M059J (cell line): ENCODE data around the gene PRPF19. TPM values are rescaled to one million over a fixed set of nuclear protein-coding genes. Genes with fewer than 3 reads are reported as not detected.

Source experiments
- DNase-seq: peaks from one replicate; pipeline ENCODE4 v3.0.0-alpha.2; 2012; ENCODE audit warnings: low read depth
- total RNA-seq: library from RNA; depleted of rRNA; stranded (reverse); fragments of >200 nt; shearing (Covaris generic); gene quantifications from 2 replicates; pipeline ENCODE4 v1.2.3, GENCODE V29; 2014; rRNA removed

Gene PRPF19
- total RNA-seq = 117 and 122 TPM in 2 replicates

- peak; percentile 97 for DNase-seq
Observed at GRCh38 chr11:60906132-60906972, at the start of gene PRPF19. PRPF19 (minus strand) TSS chr11:60906585; CDS start chr11:60906382, 203 bp downstream.

GRCh38 chr11:60955571-60955970, 49.2 kb upstream of the PRPF19 start:
- DNase-seq = no peak

GRCh38 chr11:60954421-60954820, 48.0 kb upstream of the PRPF19 start:
- DNase-seq = no peak

DNA sequence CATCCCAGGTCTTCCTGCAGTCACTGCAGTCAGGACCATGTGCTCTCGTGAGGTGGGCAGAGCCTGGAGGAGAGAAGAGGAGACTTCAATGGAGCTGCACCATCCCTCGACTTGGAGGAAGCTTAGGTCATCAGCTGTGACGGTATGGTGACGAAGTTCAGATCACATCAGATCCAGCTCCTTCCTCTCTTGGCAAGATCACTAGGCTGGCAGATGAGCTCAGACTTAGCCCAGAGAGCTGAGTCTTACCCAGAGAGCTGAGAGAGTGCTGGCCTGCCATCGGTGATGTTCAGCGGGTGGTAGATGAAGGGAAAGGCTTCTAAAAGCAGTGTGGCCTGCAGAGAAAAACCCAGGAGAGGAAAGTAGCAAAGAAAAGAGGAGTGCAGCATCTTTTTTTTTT, 47.4 kb upstream of the PRPF19 start:
- DNase-seq = peak; percentile 56

GRCh38 chr11:60952742-60953170, 46.4 kb upstream of the PRPF19 start:
- no peak for DNase-seq

DNA sequence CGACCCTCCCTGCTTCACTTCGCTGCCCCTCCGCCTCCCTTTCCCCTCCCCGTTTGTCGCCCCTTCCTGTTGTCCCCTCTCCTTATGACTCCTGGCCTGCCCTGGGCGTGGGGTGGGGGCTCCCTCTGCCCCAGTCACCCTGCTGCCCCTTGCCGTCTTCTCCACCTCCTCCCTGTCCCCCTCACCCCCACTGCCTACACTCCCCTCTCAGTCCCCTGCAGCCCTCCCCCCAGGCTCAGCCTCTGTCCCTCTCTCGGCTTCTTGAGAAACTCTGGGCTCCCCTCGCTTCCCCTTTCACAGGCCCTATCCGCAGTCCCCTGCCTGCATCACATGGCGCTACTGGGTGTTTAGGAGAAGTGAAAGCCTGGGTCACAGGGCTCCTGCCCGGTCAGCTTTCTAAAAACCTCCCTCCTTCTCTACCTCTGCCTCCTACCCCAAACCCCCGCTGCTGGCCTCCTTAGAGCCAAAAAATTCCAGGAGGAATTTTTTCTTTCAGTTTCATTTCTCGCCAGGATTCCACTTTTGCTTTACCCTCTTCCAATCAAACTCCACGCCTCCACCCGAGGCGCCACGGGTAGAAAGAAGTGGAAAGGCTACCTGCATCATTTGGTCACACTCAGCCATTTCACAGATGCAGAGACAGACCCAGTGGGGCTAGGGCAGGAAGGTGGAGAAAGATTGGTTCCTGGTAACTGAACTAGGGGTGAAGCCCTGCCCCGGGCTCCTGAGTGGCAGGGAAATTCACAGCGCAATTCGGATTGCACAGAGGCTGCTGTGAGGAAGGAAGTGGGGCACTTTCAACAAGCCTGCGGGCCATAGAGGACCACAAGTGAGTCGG, 45.7 kb upstream of the PRPF19 start, which contains the start of gene SLC15A3:
Gene SLC15A3 (minus strand): TSS at position 273 of the 838 bp plus-strand sequence. CDS start 625 bp downstream, outside the sequence.
- peak; percentile 70 for DNase-seq

DNA sequence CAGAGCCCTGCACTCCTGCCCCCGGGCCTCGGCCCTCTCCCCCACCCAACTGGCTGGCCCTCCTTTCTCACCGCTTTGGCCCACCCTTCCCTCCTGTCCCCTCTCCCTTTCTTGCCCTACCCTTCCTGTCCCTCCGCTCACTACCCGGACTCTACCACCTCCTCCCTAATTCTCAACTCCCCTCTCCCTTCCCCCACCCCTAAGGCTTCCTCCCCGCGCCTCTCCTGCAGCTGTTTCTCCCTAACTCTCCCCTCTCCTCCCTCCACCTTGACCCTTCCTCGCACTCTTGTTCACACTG, 45.2 kb upstream of the PRPF19 start:
- no peak for DNase-seq

GRCh38 chr11:60950933-60951605, 44.7 kb upstream of the PRPF19 start:
- no peak for DNase-seq

DNA sequence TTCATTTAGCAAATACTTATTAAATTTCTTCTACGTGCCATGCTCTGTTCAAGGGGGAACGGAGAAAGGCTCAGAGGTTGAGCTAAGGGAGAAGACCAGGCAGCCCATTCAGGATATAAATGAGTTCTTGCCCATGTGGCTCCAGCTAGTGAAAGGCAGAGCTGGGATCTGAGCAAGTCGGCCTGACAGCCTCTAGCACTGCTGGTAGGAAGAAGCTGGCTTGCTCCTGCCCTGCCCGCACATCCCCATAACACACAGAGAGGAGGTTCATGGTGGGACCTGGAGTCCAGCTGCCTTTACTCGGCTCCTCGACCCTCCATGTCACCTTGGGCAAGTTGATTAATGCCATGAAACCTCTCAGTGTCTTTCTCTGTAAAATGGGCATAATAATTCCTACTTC, 43.6 kb upstream of the PRPF19 start:
- DNase-seq = no peak

- DNase-seq = no peak
Observed at GRCh38 chr11:60948250-60948649, 41.9 kb upstream of the PRPF19 start.

- no peak for DNase-seq
Observed at GRCh38 chr11:60947700-60948099, 41.3 kb upstream of the PRPF19 start.

- no peak for DNase-seq
Observed at GRCh38 chr11:60946601-60947264, 40.3 kb upstream of the PRPF19 start.

GRCh38 chr11:60945295-60945667, 38.9 kb upstream of the PRPF19 start:
- DNase-seq = no peak

- no peak for DNase-seq
Observed at GRCh38 chr11:60944490-60945294, 38.3 kb upstream of the PRPF19 start.

- DNase-seq = no peak
Observed at GRCh38 chr11:60942970-60943565, 36.7 kb upstream of the PRPF19 start.

DNA sequence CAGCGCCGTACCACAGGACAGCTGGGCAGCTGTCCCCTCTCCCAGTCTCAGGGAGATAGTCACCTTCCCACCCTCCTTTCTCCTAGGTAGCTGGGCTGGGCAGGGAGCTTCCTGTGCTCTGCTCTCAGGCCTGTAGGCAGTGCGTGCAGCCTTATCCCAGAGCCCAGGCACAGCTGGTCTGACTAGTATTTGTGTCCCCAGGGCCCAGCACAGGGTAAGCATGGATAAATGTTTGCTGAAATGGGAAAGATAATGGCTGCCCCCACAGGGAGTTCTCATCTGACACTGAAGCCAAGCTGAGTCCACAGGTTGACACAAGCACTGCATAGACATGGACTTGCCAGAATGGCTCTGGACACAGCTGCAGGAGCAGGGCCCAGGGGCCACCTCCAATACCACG, 35.8 kb upstream of the PRPF19 start:
- no peak for DNase-seq

- no peak for DNase-seq
Observed at GRCh38 chr11:60941371-60942119, 35.2 kb upstream of the PRPF19 start.

- DNase-seq = no peak
Observed at GRCh38 chr11:60939855-60940254, 33.5 kb upstream of the PRPF19 start.

- DNase-seq = no peak
Observed at GRCh38 chr11:60939301-60939700, 32.9 kb upstream of the PRPF19 start.

DNA sequence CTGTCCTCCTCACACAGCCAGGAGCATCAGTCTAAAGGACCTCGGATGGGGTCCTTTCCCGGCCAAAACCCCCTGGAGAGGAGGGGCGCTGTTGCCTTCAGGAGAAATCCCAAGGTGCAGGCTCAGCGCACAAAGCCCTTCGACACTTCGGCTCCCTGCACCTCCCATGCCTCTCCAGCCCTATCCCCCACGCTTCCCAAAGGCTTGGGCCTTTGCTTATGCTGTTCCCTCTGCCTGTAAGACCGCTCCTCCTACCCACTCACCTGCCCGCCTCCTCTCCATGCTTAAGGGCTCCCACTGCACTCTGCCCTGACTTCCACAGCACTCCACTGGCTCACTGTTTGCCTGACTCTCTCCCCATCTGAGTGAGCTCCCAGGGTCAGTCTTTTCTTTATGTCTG, 32.1 kb upstream of the PRPF19 start:
- DNase-seq = no peak
